8988T (cell line): ENCODE measurements around the gene UGGT2.
A peak's percentile ranks its signal among the peaks of the same experiment; 100 is the strongest.
"Not testable (repeated sequence)": the region's sequence is repeated elsewhere in the genome, so short reads cannot be mapped to it uniquely, and the experiment has no call there.

Experiments used
- DNase-seq: peaks from one replicate; pipeline ENCODE4 v3.0.0; 2011

The UGGT2 gene

GRCh38 chr13:95970878-95971277 is 82.3 kb downstream of the UGGT2 start:
- DNase-seq: no peak

DNA sequence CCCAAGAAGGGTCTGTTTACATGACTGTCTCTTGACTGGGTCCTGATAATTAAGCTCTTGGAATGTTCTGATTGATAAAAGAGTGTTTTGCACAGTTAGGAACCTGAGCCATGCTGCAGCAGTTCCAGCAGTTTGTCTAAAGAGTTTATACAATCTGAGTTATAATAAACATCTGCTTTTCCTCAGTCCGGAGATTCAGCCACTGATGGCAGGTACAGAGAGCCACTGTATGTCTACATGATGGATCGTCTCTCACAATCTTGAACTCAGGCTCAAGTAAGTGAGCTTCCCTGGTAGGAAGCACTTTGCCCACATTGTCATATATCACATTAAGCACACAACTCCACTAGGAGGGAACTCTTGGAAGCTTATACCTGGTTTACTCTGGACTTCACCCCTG is 84.3 kb downstream of the UGGT2 start:
- DNase-seq: no peak

DNA sequence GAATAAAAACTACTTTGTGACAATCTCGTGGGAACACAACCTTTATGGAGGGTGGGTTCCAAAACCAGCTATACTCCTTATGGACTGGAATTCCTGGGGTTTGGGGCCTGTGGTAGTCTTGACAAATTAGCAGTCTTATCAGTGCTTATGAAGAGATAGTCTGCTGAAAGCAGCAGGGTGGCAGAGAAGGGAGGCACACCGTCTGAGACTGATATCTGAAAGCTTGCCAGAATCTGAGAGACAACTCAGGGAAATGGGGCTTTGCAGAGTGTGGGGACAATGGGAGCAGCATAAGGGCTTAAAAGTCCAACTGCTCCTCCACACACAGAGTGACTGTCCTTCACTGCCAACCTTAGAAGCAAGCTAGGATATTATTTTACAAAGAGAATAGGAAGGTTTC is 95.9 kb downstream of the UGGT2 start:
- no peak for DNase-seq

- DNase-seq: no peak
Observed at GRCh38 chr13:95956589-95957148, 96.5 kb downstream of the UGGT2 start.

DNA sequence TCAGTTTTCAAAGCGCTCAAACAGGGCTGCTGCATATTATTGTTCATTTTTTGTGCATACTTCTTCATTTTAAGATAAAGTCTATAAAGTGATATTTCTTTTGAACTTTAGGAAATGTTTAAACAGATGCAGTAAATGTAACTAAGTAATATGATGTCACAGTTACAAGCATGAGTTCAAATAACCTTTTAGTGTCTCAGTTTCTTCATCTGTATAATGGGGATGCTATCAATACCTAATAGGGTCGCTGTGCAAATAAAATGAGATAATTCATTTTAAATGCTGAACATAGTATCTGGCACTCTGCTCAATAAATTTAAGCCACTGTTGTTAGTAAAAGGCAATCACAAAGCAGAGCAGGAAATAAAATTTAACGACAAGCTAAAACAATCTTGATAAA is 97.5 kb downstream of the UGGT2 start:
- DNase-seq: no peak

DNA sequence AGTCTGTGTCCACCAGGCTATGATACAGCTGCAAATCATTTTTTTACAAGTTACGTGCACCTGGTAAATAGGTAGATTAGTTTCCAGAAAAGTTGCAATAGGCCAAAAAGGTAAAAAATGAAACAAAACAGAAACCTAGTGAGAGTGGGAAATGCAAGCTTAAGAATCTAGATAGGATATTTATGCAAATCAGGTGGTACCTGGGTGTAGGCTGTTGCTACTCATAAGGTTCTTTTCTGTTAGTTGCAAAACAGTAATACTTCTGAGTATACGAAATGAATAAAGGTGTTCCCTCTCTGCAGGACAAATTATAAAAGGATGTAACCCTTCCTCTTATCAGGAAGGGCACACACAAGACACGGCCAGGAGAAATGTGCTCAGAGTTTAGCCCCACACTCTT is 97.9 kb downstream of the UGGT2 start:
- DNase-seq: no peak

DNA sequence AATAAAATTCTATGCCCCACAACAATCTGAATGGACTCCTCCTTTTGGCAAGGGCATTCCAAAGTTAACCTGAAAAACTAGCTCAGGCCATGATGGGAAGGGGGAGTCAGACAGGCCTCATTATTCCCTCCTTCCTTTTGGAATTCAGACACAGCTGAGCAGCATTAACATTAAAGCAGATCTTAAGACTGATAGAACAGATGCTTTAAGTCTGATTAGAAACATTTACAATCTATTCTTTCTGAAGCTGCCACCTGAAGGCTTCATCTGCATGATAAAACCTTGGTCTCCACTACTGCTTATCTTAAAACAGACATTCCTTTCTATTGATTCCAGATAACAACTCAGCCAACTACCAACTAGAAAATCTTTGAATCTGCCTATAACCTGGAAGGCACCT is 98.9 kb downstream of the UGGT2 start:
- no peak for DNase-seq

- DNase-seq: no peak
Observed at GRCh38 chr13:95950103-95950502, 103.1 kb downstream of the UGGT2 start.

DNA sequence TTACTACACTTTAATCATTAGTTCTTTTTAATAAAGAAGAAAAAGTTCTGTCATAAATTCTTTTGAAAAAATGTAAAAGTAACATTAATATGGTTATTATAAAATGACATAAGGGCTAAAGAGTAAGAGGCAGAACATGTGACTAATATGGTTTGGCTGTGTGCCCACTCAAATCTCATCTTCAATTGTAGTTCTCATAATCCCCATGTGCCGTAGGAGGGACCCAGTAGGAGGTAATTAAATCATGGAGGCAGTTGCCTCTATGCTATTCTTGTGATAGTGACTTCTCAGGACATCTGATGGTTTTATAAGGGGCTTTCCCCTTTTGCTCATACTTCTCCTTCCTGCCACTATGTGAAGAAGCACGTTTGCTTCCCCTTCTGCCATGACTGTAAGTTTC is 104.5 kb downstream of the UGGT2 start:
- DNase-seq: no peak

DNA sequence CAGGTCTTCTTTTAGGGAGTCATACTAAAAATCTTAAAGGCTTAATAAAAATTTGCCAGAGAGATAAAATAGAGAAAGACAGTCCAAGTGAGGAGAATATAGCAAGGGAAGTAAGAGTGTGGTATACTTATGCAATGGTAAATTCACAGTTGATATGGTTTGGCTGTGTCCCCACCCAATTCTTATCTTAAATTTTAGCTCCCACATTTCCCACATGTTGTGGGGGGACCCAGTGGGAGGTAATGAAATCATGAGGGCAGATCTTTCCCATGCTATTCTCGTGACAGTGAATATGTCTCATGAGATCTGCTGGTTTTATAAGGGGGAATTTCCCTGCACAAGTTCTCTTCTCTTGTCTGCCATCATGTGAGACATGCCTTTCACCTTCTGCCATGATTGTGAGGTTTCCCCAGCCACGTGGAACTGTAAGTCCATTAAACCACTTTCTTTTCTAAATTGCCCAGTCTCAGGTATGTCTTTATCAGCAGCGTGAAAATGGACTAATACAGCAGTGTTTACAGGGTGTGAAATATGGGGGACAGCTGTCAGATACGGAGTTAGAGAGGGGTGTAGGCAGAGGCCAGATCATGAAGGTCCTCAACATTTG is 115.4 kb downstream of the UGGT2 start:
- no peak for DNase-seq

DNA sequence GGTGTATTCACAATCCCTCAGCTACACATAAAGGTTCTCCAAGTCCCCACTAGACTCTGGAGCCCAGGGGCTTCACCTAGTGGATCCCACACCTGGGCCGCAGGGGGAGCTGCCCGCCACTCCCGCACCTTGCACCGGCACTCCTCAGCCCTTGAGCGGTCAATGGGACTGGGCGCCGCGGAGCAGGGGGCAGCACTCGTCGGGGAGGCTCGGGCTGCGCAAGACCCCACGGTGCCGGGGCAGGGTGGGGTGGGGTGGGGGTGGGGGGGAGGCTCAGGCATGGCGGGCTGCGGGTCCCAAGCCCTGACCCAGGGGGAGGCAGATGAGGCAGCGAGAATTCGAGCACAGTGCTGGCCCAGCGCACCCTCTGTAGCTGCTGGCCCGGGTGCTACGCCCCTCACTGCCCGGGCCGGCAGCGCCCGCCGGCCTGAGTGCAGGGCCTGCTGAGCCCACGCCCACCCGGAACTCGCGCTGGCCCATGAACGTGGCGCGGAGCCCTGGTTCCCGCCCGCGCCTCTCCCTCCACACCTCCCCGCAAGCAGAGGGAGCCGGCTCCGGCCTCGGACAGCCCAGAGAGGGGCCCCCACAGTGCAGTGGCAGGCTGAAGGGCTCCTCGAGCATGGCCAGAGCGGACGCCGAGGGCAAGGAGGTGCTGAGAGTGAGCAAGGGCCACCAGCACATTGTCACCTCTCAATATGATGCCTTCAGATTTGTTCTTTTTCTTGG is 121.7 kb downstream of the UGGT2 start:
- DNase-seq: no peak

GRCh38 chr13:95929430-95929829 is 123.8 kb downstream of the UGGT2 start:
- DNase-seq: no peak

GRCh38 chr13:95928367-95928906 is 124.8 kb downstream of the UGGT2 start:
- DNase-seq: not testable (repeated sequence)

DNA sequence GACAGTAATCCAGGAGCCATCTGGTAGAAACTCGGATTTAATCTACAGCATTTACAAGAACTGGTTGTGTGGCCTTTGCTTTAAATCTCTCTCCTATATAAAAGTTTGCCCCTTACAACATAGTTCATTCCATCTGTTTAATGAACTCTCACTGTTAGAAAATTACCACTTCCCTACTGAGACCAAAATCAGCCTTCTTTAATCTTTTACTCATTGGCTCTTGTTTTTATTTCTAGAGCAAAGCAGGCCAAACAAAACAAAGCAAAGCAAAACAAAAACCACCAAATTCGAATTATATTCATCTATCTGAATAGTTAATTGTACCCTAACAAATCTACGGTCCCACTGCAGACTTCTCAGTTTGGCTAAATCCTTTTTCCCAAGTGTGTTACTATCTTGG is 127.0 kb downstream of the UGGT2 start:
- no peak for DNase-seq

GRCh38 chr13:95924389-95924994 is 128.7 kb downstream of the UGGT2 start:
- peak; percentile 28 for DNase-seq

DNA sequence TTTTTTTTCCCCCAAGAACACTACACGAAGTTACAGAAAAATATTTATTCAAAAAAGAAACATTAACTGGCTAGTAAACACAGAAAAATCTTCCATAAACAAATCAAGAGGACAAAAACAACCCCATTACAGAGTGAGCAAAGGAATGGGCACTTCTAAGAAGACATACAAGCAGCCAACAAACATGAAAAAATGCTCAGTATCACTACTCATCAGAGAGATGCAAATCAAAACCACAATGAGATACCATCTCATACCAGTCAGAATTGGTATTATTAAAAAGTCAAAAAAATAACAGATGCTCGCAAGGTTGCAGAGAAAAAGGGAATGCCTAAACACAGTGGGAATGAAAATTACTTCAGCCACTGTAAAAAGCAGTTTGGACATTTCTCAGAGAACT is 131.7 kb downstream of the UGGT2 start:
- no peak for DNase-seq

DNA sequence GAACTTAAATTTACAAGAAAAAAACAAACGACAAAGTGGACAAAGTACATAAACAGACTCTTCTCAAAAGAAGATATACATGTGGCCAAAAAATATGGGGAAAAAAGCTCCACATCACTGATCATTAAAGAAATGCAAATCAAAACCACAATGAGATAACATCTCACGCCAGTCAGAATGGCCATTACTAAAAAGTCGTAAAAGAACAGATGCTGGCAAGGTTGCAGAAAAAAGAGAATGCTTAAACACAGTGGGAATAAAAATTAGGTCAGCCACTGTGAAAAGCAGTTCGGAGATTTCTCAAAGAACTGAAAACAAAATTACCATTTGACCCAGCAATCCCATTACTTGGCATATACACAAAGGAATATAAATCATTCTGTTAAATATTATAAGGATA is 132.7 kb downstream of the UGGT2 start:
- no peak for DNase-seq

- DNase-seq: no peak
Observed at GRCh38 chr13:95918860-95919259, 134.3 kb downstream of the UGGT2 start.

- DNase-seq: no peak
Observed at GRCh38 chr13:95914991-95915501, 138.2 kb downstream of the UGGT2 start.

GRCh38 chr13:95906999-95907398 is 146.2 kb downstream of the UGGT2 start:
- no peak for DNase-seq

GRCh38 chr13:95903569-95903968 is 149.6 kb downstream of the UGGT2 start:
- no peak for DNase-seq

GRCh38 chr13:95902741-95903140 is 150.5 kb downstream of the UGGT2 start:
- no peak for DNase-seq

DNA sequence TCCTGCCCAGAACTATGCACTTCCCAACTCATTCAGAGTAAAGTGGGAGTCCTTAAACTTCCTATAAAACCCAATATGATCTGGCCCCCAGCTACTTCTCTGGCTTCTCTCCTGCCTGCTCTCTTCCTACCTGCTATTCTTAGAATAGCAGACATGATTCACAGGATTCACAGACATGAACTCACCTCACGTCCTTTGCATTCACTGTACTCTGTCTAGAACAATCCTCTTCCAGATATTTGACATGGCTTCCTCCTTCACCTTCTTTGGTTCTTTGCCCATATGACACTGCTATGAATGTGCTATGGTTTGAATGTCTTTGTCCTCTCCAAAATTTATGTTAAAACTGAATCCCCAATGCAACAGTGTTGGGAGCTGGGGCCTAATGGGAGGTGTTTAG is 154.9 kb downstream of the UGGT2 start:
- no peak for DNase-seq

- DNase-seq: no peak
Observed at GRCh38 chr13:95896301-95896700, 156.9 kb downstream of the UGGT2 start.
